Mesenchymal stem cell (in vitro differentiated cells and primary cell): ENCODE measurements around the gene C5orf15.
A peak's percentile ranks its signal among the peaks of the same experiment; 100 is the strongest.

Experiments used
- DNase-seq: peaks from one replicate; pipeline ENCODE4 v3.0.0-alpha.2; 2013
- H2AFZ ChIP-seq: one replicate; pipeline ENCODE4 v1.6.1; 2013; ENCODE audit warnings: low read depth, mild to moderate bottlenecking, control low read depth, inconsistent platforms, low read length, moderate library complexity
- H2AK5ac ChIP-seq: 2 replicates; pipeline ENCODE4 v1.6.1; 2013; ENCODE audit warnings: low read length, moderate library complexity, mild to moderate bottlenecking, inconsistent platforms; ENCODE audit not compliant: severe bottlenecking
- H2BK120ac ChIP-seq: one replicate; pipeline ENCODE4 v1.6.1; 2013; ENCODE audit warnings: low read depth, mild to moderate bottlenecking, inconsistent platforms, low read length, moderate library complexity
- H2BK12ac ChIP-seq, 2 experiments: one replicate each; pipeline ENCODE4 v1.6.1; 2013; ENCODE audit warnings: inconsistent platforms in 2 of 2, low read length in 2 of 2, mild to moderate bottlenecking in 2 of 2, moderate library complexity in 2 of 2, control low read depth in 1 of 2
- H2BK15ac ChIP-seq: one replicate; pipeline ENCODE4 v1.6.1; 2013; ENCODE audit warnings: mild to moderate bottlenecking, low read depth, inconsistent platforms; ENCODE audit not compliant: poor library complexity, severe bottlenecking
- H2BK5ac ChIP-seq: 2 replicates; pipeline ENCODE4 v1.6.1; 2013; ENCODE audit warnings: low read depth, mild to moderate bottlenecking, low read length, control low read depth, inconsistent platforms; ENCODE audit not compliant: poor library complexity, severe bottlenecking
- H3K14ac ChIP-seq, 2 experiments: one replicate each; pipeline ENCODE4 v1.6.1; 2013; ENCODE audit warnings: inconsistent platforms in 2 of 2, low read length in 2 of 2, control low read depth in 1 of 2, mild to moderate bottlenecking in 1 of 2, moderate library complexity in 1 of 2
- H3K18ac ChIP-seq, 2 experiments: one replicate each; pipeline ENCODE4 v1.6.1; 2013; ENCODE audit warnings: inconsistent platforms in 2 of 2, low read length in 2 of 2, control low read depth in 1 of 2, low read depth in 1 of 2, mild to moderate bottlenecking in 1 of 2
- H3K23ac ChIP-seq, 2 experiments: one replicate each; pipeline ENCODE4 v1.6.1; 2013; ENCODE audit warnings: inconsistent platforms in 2 of 2, low read length in 2 of 2, mild to moderate bottlenecking in 2 of 2, moderate library complexity in 2 of 2, control low read depth in 1 of 2
- H3K27ac ChIP-seq: 2 replicates; pipeline ENCODE4 v1.5.1; 2013; ENCODE audit warnings: mild to moderate bottlenecking, moderate library complexity, low read length, control low read depth, inconsistent platforms; ENCODE audit not compliant: poor library complexity, severe bottlenecking
- H3K27me3 ChIP-seq, 2 experiments: 2 replicates each; pipeline versions ENCODE4 v1.6.1 to v1.7.0; 2013; ENCODE audit warnings: low read length in 2 of 2, mild to moderate bottlenecking in 2 of 2, moderate library complexity in 2 of 2, control low read depth in 1 of 2, inconsistent platforms in 1 of 2; ENCODE audit not compliant: control insufficient read depth in 1 of 2, insufficient read depth in 1 of 2
- H3K36me3 ChIP-seq, 2 experiments: 2 replicates each; pipeline versions ENCODE4 v1.6.1 to v1.7.0; 2013; ENCODE audit warnings: low read length in 2 of 2, control low read depth in 1 of 2, inconsistent platforms in 1 of 2, low read depth in 1 of 2, mild to moderate bottlenecking in 1 of 2; ENCODE audit not compliant: insufficient read depth in 2 of 2, control insufficient read depth in 1 of 2
- H3K4ac ChIP-seq, 2 experiments: one replicate each; pipeline ENCODE4 v1.6.1; 2013; ENCODE audit warnings: inconsistent platforms in 2 of 2, low read length in 2 of 2, mild to moderate bottlenecking in 2 of 2, moderate library complexity in 2 of 2, control low read depth in 1 of 2, low read depth in 1 of 2
- H3K4me1 ChIP-seq: 2 replicates; pipeline ENCODE4 v1.6.1; 2013; ENCODE audit warnings: low read depth, low read length, control low read depth; ENCODE audit not compliant: control insufficient read depth, insufficient read depth
- H3K4me2 ChIP-seq: 2 replicates; pipeline ENCODE4 v1.6.1; 2013; ENCODE audit warnings: low read length, mild to moderate bottlenecking, inconsistent platforms; ENCODE audit not compliant: poor library complexity, severe bottlenecking
- H3K4me3 ChIP-seq, 2 experiments: 2 replicates each; pipeline versions ENCODE4 v1.5.1 to v1.7.0; 2013; ENCODE audit warnings: low read length in 2 of 2, mild to moderate bottlenecking in 2 of 2, control low read depth in 1 of 2, low read depth in 1 of 2; ENCODE audit not compliant: insufficient read depth in 1 of 2
- H3K79me1 ChIP-seq: replicated peaks from 2 replicates; pipeline ENCODE4 v1.6.1; 2013; ENCODE audit warnings: mild to moderate bottlenecking, control low read depth, low read length, inconsistent platforms; ENCODE audit not compliant: poor library complexity, severe bottlenecking
- H3K9ac ChIP-seq: 2 replicates; pipeline ENCODE4 v1.7.0; 2013; ENCODE audit warnings: mild to moderate bottlenecking, low read length, moderate library complexity
- H3K9me3 ChIP-seq: 2 replicates; pipeline ENCODE4 v1.7.0; 2013; ENCODE audit warnings: mild to moderate bottlenecking, low read length; ENCODE audit not compliant: control insufficient read depth
- H4K8ac ChIP-seq: one replicate; pipeline ENCODE4 v1.6.1; 2013; ENCODE audit warnings: inconsistent platforms, mild to moderate bottlenecking, low read length, moderate library complexity
- H4K91ac ChIP-seq: one replicate; pipeline ENCODE4 v1.6.1; 2013; ENCODE audit warnings: mild to moderate bottlenecking, low read length, inconsistent platforms
- WGBS: methylation state at CpG from one replicate; pipeline ENCODE4 v1.1.7; 2013; ENCODE audit warnings: mixed read lengths; 5-methylcytosine and 5-hydroxymethylcytosine counted together

C5orf15 gene

GRCh38 chr5:133995883-133996563 lies 27.6 kb upstream of the C5orf15 start:
- Histone ChIP-seq H3K79me1 (no peaks in the 10 kb centered on the region), H3K4ac (no peak overlapping the region), H2BK5ac (no peak overlapping the region), H2BK15ac (no peak overlapping the region), H2AFZ (no peak overlapping the region), H3K23ac (no peak overlapping the region), H2BK12ac (no peak overlapping the region), H3K18ac (no peak overlapping the region), H4K8ac (no peak overlapping the region), H3K9me3 (no peaks in the 10 kb centered on the region), H3K27me3 (no peaks in the 10 kb centered on the region), H4K91ac (no peak overlapping the region), H2AK5ac (no peak overlapping the region), H3K9ac (peak overlapping the region; percentile 51), H3K4me2 (no peak overlapping the region), H3K4me3 (peak overlapping the region in 1 of 2 experiments; percentile 49), H3K36me3 (peaks cover 12 to 24% of the 10 kb centered on the region in 2 experiments), H2BK120ac (no peak overlapping the region), H3K27ac (no peak overlapping the region), H3K14ac (peak overlapping the region in 1 of 2 experiments; percentile 36), H3K4me1 (peaks cover 32% of the 10 kb centered on the region)
- WGBS = 81% methylated on average over 7 of the region's 7 CpGs
- no peak for DNase-seq

DNA sequence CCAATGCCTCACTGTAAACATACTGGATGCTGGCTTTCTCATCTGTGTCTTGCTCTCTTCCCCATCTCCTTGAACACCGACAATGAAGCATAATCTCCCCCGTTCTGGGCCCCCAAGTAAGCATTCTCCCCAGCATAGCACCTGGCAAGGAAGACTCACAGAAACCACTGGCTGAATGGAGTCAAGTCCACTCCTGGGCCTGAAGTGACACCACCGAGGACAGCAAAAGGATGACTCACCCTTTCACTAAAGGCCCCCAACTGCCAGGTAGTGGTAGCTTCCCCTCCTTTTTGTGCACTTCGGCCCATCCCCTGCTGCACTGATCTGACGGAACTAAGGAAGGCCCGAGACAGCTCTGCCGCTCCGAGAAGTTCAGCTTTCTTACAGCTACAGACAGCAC lies 26.9 kb upstream of the C5orf15 start:
- H2AK5ac ChIP-seq = no peak overlapping the region
- peak overlapping the region; percentile 51 for H3K9ac ChIP-seq
- H4K8ac ChIP-seq = no peak overlapping the region
- no peaks in the 10 kb centered on the region for H3K9me3 ChIP-seq
- peaks cover 2% of the 10 kb centered on the region for H3K79me1 ChIP-seq
- H3K4me2 ChIP-seq = no peak overlapping the region
- DNase-seq = no peak
- H3K4me3 ChIP-seq = peak overlapping the region in 1 of 2 experiments; percentile 49
- no peak overlapping the region for H3K23ac ChIP-seq
- no peak overlapping the region for H2BK120ac ChIP-seq
- H3K27me3 ChIP-seq = no peaks in the 10 kb centered on the region
- no peak overlapping the region for H2BK12ac ChIP-seq
- H3K4ac ChIP-seq = no peak overlapping the region
- no peak overlapping the region for H3K18ac ChIP-seq
- peaks cover 31% of the 10 kb centered on the region for H3K4me1 ChIP-seq
- 75% methylated on average over 8 of the region's 8 CpGs for WGBS
- no peak overlapping the region for H3K14ac ChIP-seq
- H2AFZ ChIP-seq = no peak overlapping the region
- no peak overlapping the region for H3K27ac ChIP-seq
- peaks cover 14 to 25% of the 10 kb centered on the region in 2 experiments for H3K36me3 ChIP-seq
- H2BK5ac ChIP-seq = no peak overlapping the region
- H4K91ac ChIP-seq = no peak overlapping the region
- H2BK15ac ChIP-seq = peak overlapping the region; percentile 7

GRCh38 chr5:133994990-133995333 lies 26.5 kb upstream of the C5orf15 start:
- no peak overlapping the region for H2AFZ ChIP-seq
- H2BK120ac ChIP-seq = no peak overlapping the region
- H3K27ac ChIP-seq = no peak overlapping the region
- H2AK5ac ChIP-seq = no peak overlapping the region
- peak overlapping the region; percentile 51 for H3K9ac ChIP-seq
- no peaks in the 10 kb centered on the region for H3K9me3 ChIP-seq
- H3K14ac ChIP-seq = no peak overlapping the region
- H2BK15ac ChIP-seq = no peak overlapping the region
- H3K4me1 ChIP-seq = peaks cover 28% of the 10 kb centered on the region
- H3K23ac ChIP-seq = no peak overlapping the region
- DNase-seq = no peak
- peaks cover 14 to 29% of the 10 kb centered on the region in 2 experiments for H3K36me3 ChIP-seq
- H3K4me2 ChIP-seq = no peak overlapping the region
- no peak overlapping the region for H3K18ac ChIP-seq
- peak overlapping the region in 1 of 2 experiments; percentile 49 for H3K4me3 ChIP-seq
- no peak overlapping the region for H2BK5ac ChIP-seq
- H3K79me1 ChIP-seq = peaks cover 6% of the 10 kb centered on the region
- 84% methylated on average over 6 of the region's 6 CpGs for WGBS
- H2BK12ac ChIP-seq = no peak overlapping the region
- no peak overlapping the region for H3K4ac ChIP-seq
- H4K91ac ChIP-seq = no peak overlapping the region
- H3K27me3 ChIP-seq = no peaks in the 10 kb centered on the region
- H4K8ac ChIP-seq = no peak overlapping the region

DNA sequence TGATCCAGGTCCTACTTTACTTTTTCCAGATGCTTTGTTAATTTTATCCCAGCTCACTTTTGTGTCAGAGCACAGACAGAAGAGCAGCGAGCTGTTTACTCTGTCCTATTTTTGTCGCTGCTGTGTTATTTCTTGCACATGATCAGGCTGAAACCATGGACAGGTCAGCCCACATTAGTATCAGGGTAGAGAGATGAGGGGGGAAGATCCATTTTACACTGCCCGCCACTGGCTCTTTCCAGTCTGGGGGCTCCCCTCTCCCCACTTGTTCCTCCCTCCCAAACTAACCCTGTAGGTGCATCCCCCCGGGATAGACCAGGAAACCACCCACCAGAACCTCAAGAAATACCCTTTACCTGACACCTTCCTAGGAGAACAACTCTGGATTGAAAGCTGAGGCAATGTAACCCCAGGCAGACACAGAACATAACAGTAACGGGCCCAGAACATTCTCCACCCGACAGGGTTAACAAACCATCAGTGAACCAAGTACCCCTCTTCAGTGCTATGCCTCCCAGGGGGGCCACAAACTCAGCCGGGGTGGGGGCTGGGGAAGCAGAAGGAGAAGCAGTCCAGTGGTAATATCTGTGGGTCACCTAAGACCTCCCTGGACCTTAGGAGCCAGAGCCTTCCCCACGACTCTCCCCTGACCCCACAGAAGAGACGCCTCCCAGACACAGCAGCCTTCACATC lies 26.0 kb upstream of the C5orf15 start:
- H2BK120ac ChIP-seq = no peak overlapping the region
- H3K4me1 ChIP-seq = peaks cover 25% of the 10 kb centered on the region
- no peak overlapping the region for H3K4me3 ChIP-seq
- peaks cover 7% of the 10 kb centered on the region for H3K79me1 ChIP-seq
- no peaks in the 10 kb centered on the region for H3K27me3 ChIP-seq
- no peak overlapping the region for H3K18ac ChIP-seq
- no peak overlapping the region for H3K23ac ChIP-seq
- no peak overlapping the region for H2BK12ac ChIP-seq
- peaks cover 16 to 30% of the 10 kb centered on the region in 2 experiments for H3K36me3 ChIP-seq
- H3K9ac ChIP-seq = peak overlapping the region; percentile 6
- H3K4ac ChIP-seq = no peak overlapping the region
- no peaks in the 10 kb centered on the region for H3K9me3 ChIP-seq
- H4K91ac ChIP-seq = no peak overlapping the region
- no peak overlapping the region for H2AFZ ChIP-seq
- H2BK5ac ChIP-seq = no peak overlapping the region
- no peak overlapping the region for H3K4me2 ChIP-seq
- H2BK15ac ChIP-seq = no peak overlapping the region
- 86% methylated on average over 8 of the region's 9 CpGs for WGBS
- no peak overlapping the region for H4K8ac ChIP-seq
- DNase-seq = no peak
- H2AK5ac ChIP-seq = no peak overlapping the region
- H3K27ac ChIP-seq = no peak overlapping the region
- no peak overlapping the region for H3K14ac ChIP-seq
